Transverse colon (tissue), 4 donors: ENCODE results near the gene REC114. TPM values are rescaled to one million over a fixed set of nuclear protein-coding genes. Genes with fewer than 3 reads are reported as not detected.

Source experiments
- DNase-seq: peaks from one replicate; pipeline ENCODE4 v3.0.0-alpha.2; 2019
- H3K27ac ChIP-seq, 4 donors: fragments of 200-600 bp; sonication (generic); 2 replicates each; pipeline ENCODE4 v1.5.1; 2016 to 2018; ENCODE audit warnings: inconsistent platforms in 4 of 4
- H3K27me3 ChIP-seq: fragments of 200-600 bp; sonication (generic); 2 replicates; pipeline ENCODE4 v1.5.1; 2017; ENCODE audit warnings: inconsistent platforms
- H3K36me3 ChIP-seq, 4 donors: fragments of 200-600 bp; sonication (generic); 2 replicates each; pipeline ENCODE4 v1.5.1; 2017 to 2019; ENCODE audit warnings: inconsistent platforms in 4 of 4
- H3K4me1 ChIP-seq, 4 donors: fragments of 200-600 bp; sonication (generic); 2 replicates each; pipeline ENCODE4 v1.5.1; 2017 to 2020; ENCODE audit warnings: inconsistent platforms in 4 of 4
- H3K4me3 ChIP-seq, 4 donors: fragments of 200-600 bp; sonication (generic); 1 replicate in 1 of 4; 2 replicates in 3 of 4; pipeline versions ENCODE4 v1.5.1 to v1.6.1; 2017 to 2019; ENCODE audit warnings: inconsistent platforms in 4 of 4
- H3K9me3 ChIP-seq, 2 donors: fragments of 200-600 bp; sonication (generic); 2 replicates each; pipeline ENCODE4 v1.5.1; 2017 to 2019; ENCODE audit warnings: inconsistent platforms in 2 of 2
- CTCF ChIP-seq, 5 experiments: fragments of 200-600 bp in 3 of 5; fragments of 450-650 bp in 2 of 5; sonication (generic) in 3 of 5; IDR thresholded peaks; 1 replicate in 2 of 5; 2 replicates in 3 of 5; pipeline ENCODE4 v1.5.1; 2016 to 2017; ENCODE audit warnings: antibody characterized with exemption in 5 of 5, inconsistent platforms in 3 of 5, mild to moderate bottlenecking in 2 of 5, moderate library complexity in 1 of 5
- EP300 ChIP-seq: sonication (generic); formaldehyde crosslinking; IDR thresholded peaks from one replicate; pipeline ENCODE4 v1.6.1; 2017; ENCODE audit warnings: antibody characterized with exemption, low read depth
- POLR2A ChIP-seq: fragments of 450-650 bp; IDR thresholded peaks from one replicate; pipeline ENCODE4 v1.6.1; 2016; ENCODE audit warnings: antibody characterized with exemption, mild to moderate bottlenecking, moderate library complexity
- POLR2AphosphoS5 ChIP-seq, 3 donors: sonication (generic); formaldehyde crosslinking; IDR thresholded peaks; one replicate each; pipeline ENCODE4 v1.6.1; 2016; ENCODE audit warnings: antibody characterized with exemption in 3 of 3
- WGBS, 2 donors: methylation state at CpG; one replicate each; pipeline ENCODE4 v1.1.5; 2018; ENCODE audit warnings: low coverage in 1 of 2; 5-methylcytosine and 5-hydroxymethylcytosine counted together
- in situ Hi-C, 4 donors: fragments of 200-750 bp; cut with MboI; loops; one replicate each; pipeline versions ENCODE4 v1.15.0 to v1.15.1; 2017; ENCODE audit warnings: low sequenced_read_pairs in 3 of 4, low pct_ligation_motif_present in 1 of 4, low pct_unique_long_range_greater_than_20kb in 1 of 4
- intact Hi-C: fragments of 100-400 bp; cut with DNase I; formaldehyde crosslinking; loops from one replicate; pipeline ENCODE4 v1.15.1; 2023; ENCODE audit warnings: low total_unique reads
- total RNA-seq, 4 donors: library from RNA; depleted of rRNA; stranded (reverse); fragments of >200 nt; gene quantifications; one replicate each; pipeline ENCODE4 v1.1.0, GENCODE V29; 2016

Gene REC114
- total RNA-seq, 4 donors from 2014 or later: not detected

DNA sequence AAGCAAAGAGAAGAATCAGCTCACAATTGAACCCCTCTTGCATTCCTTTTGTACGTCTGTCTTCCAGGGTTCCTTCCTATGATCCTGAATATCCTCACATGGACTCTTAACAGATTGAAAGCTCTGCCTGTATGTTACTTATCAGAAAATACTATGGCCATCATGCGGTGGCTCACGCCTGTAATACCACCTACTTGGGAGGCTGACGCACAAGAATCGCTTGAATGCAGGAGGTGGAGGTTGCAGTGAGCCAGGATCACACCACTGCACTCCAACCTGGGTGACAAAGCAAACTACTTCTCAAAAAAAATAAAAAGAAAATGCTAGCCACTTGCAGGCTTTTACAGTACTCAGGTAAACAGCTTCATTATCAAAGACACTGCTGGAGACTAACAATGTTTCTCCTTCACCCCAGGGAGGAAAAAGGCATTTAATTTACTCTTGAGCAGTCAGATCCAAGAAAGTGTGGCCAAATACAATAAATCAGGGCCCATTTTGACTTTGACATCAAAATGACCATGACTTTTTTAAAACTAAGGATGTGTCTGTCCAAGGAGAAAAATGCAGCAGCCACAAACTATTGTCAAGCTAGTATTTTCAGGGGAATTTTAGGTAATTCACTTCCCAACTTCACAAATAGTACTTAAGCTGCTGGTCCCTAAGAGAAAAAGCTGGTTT is 162.9 kb downstream of the REC114 start:
- no peak for TF ChIP-seq EP300
- TF ChIP-seq CTCF (IDR thresholded peaks at IDR 0.05): no peak
- no peak for TF ChIP-seq POLR2A
- TF ChIP-seq POLR2AphosphoS5 (IDR thresholded peaks at IDR 0.05): no peak
- intact Hi-C loops: no loop called here

DNA sequence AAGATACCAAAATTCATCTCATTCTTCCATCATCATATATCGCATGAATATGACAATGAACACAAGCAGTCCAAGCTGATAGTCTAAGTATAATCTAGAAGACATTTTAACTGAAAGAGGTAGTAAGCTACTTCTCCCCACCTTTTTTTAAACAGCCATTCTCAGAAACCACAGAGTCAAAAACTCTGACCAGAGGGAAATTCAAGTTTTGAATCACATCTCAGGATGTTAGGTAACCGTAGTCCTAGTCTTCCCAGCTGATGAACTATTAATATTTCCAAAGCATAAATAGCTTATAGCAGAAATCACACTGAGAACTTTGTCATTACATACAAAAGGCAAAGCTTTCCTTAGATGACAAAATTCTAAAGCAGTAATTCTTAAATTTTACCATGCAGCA is 164.4 kb downstream of the REC114 start:
- Histone ChIP-seq H3K27ac (peak overlapping the region in 1 of 4 donors; percentile 5), H3K36me3 (no peaks in the 10 kb centered on the region), H3K9me3 (no peaks in the 10 kb centered on the region), H3K27me3 (no peaks in the 10 kb centered on the region), H3K4me1 (peaks cover 15 to 67% (median 34%) of the 10 kb centered on the region in 4 donors), H3K4me3 (no peak overlapping the region)
- in situ Hi-C loops: no loop called here
- intact Hi-C loops: no loop called here
- DNase-seq: no peak
- TF ChIP-seq POLR2A: no peak
- no peak for TF ChIP-seq CTCF (IDR thresholded peaks at IDR 0.05)
- TF ChIP-seq EP300: no peak
- no peak for TF ChIP-seq POLR2AphosphoS5 (IDR thresholded peaks at IDR 0.05)
- WGBS, 2 donors: 71 to 78% methylated on average over 2 of the region's 2 CpGs

More for the DNA sequence above, 162.9 kb downstream of the REC114 start:
- H3K4me3 ChIP-seq: no peak overlapping the region
- no peaks in the 10 kb centered on the region for H3K36me3 ChIP-seq
- peak overlapping the region in 2 of 4 donors; percentile 13 to 31 for H3K27ac ChIP-seq
- H3K27me3 ChIP-seq: no peaks in the 10 kb centered on the region
- 78 to 90% methylated on average over 1 to 5 of the region's 5 CpGs for WGBS, 2 donors
- H3K4me1 ChIP-seq: peaks cover 23 to 79% (median 49%) of the 10 kb centered on the region in 4 donors
- in situ Hi-C loops: no loop called here
- DNase-seq: no peak
- H3K9me3 ChIP-seq: no peaks in the 10 kb centered on the region

- H3K4me1 ChIP-seq: peaks cover 11 to 65% (median 29%) of the 10 kb centered on the region in 4 donors
- peak overlapping the region in 3 of 4 donors; percentile 5 to 28 (median 17) for H3K27ac ChIP-seq
- no peaks in the 10 kb centered on the region for H3K9me3 ChIP-seq
- no peak for DNase-seq
- intact Hi-C loops (no loop called here), in situ Hi-C loops (no loop called here)
- TF ChIP-seq CTCF (IDR thresholded peaks at IDR 0.05) (no peak), POLR2AphosphoS5 (IDR thresholded peaks at IDR 0.05) (no peak), EP300 (no peak), POLR2A (no peak)
- H3K27me3 ChIP-seq: no peaks in the 10 kb centered on the region
- H3K36me3 ChIP-seq: no peaks in the 10 kb centered on the region
- WGBS, 2 donors: 67% methylated on average over 1 of the region's 1 CpG; no CpG with 5 or more reads in 1 of the 2 donors
- H3K4me3 ChIP-seq: no peak overlapping the region
Measured at GRCh38 chr15:73607843-73608242, 164.9 kb downstream of the REC114 start.

DNA sequence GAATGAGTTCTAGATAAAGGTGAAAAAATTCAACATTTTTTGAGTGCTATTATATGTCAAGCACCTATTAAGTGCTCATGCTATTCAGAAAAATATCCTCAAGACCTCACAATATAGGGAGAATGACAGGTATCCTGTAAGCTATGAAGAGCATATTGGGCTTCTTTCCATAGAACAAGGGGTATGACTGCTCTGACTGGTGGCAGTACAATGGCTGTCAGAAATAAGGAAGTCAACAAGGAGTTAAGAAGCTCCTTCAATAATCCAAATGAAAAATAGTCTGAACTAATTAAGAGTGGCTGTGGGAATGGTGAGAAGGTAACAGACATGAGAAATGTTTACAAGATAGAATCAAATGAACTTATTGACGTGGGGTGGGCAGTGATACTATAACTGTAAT is 165.5 kb downstream of the REC114 start:
- Histone ChIP-seq H3K27ac (peak overlapping the region in 3 of 4 donors; percentile 17 to 42 (median 17)), H3K27me3 (no peaks in the 10 kb centered on the region), H3K4me3 (no peak overlapping the region), H3K9me3 (no peaks in the 10 kb centered on the region), H3K4me1 (peaks cover 8 to 59% (median 24%) of the 10 kb centered on the region in 4 donors), H3K36me3 (no peaks in the 10 kb centered on the region)
- no peak for DNase-seq
- in situ Hi-C loops (no loop called here), intact Hi-C loops (no loop called here)
- TF ChIP-seq EP300 (no peak), POLR2AphosphoS5 (IDR thresholded peaks at IDR 0.05) (no peak), CTCF (IDR thresholded peaks at IDR 0.05) (no peak), POLR2A (no peak)
- WGBS, 2 donors: 67 to 92% methylated on average over 1 of the region's 1 CpG
